T47D (cell line): ENCODE measurements around the gene IGBP1.
"Not testable (repeated sequence)": the region's sequence is repeated elsewhere in the genome, so short reads cannot be mapped to it uniquely, and the experiment has no call there.

Experiments used
- DNase-seq, 2 experiments: peaks; one replicate each; pipeline versions ENCODE4 v3.0.0 to v3.0.0-alpha.2; 2011 to 2012; ENCODE audit warnings: low read depth in 1 of 2, low spot score in 1 of 2
- JUND ChIP-seq: IDR thresholded peaks from 2 replicates; pipeline ENCODE4 v1.6.1; 2012; ENCODE audit warnings: low read depth
- in situ Hi-C: cut with HindIII; loops from 2 replicates; pipeline ENCODE4 v1.10.0; 2016; ENCODE audit warnings: low sequenced_read_pairs, low pct_unique_long_range_greater_than_20kb

IGBP1 gene

GRCh38 chrX:70172964-70173363, 39.7 kb downstream of the IGBP1 start:
- DNase-seq = no peak
- in situ Hi-C loops = no loop called here
- TF ChIP-seq JUND = no peak

DNA sequence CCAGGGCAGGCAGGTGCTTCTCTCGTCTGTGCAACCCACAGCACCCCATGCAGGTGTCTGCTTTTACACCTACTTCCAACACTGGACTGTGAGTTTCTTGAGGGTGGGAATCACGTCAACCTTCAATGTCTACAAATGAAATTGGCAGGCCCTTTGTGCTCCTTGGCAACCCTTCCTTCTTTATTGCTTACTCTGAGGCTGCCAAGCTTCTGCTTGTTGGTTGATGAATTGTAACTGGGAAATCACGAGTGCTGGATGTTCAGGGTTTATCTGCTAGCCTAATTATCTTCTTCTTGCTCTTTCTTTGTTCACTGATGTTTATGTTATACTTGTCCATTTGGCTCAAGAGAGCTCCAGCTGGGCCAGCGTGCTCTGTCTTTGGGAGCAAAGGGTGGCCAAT, 41.5 kb downstream of the IGBP1 start:
- TF ChIP-seq JUND = no peak
- in situ Hi-C loops = no loop called here
- DNase-seq = no peak

- TF ChIP-seq JUND = no peak
- in situ Hi-C loops = no loop called here
- DNase-seq = peak in 1 of 2 experiments; percentile 0
These were observed 42.1 kb downstream of the IGBP1 start for GRCh38 chrX:70175338-70175737.

DNA sequence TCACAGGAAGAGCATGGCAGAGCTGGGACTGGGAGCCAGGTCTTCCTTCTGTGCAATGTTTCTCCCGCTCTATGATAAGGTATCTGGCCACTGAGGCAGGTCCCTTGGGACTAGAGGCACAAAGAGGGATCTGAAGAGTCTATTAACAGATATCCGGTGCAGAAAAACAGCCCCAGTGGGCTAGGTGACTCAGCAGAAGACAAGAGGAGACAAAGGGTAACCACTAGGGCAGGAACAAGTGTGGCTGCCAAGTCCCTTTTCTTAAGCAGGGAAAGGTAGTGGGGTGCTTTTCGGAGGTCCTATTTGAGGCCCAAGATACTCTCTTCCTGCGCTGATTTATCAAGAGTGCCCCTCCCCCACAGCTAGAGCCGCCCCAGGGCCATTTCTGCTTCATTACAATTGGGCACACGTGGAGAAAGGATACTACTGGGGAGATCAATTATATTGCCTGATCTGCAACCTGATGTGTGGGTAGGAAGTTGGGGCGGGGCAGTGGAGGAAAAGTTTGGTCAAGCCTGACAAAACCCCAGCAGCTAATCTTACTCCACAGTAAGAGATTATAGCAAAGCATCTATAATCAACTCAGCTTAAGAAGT, 43.8 kb downstream of the IGBP1 start, which contains the start of gene DGAT2L6:
DGAT2L6 (plus strand) TSS at position 546 of the 596 bp plus-strand sequence. CDS start 100 bp downstream, outside the sequence.
- DNase-seq = no peak
- TF ChIP-seq JUND = no peak
- in situ Hi-C loops = no loop called here

- no peak for TF ChIP-seq JUND
- in situ Hi-C loops = no loop called here
- no peak for DNase-seq
These were observed 49.8 kb downstream of the IGBP1 start for GRCh38 chrX:70183091-70183490.

GRCh38 chrX:70190225-70190624, 57.0 kb downstream of the IGBP1 start:
- DNase-seq = no peak
- in situ Hi-C loops = no loop called here
- no peak for TF ChIP-seq JUND

- TF ChIP-seq JUND = no peak
- in situ Hi-C loops = no loop called here
- peak; percentile 10 to 62 for DNase-seq
These were observed 63.9 kb downstream of the IGBP1 start for GRCh38 chrX:70196961-70197720.

DNA sequence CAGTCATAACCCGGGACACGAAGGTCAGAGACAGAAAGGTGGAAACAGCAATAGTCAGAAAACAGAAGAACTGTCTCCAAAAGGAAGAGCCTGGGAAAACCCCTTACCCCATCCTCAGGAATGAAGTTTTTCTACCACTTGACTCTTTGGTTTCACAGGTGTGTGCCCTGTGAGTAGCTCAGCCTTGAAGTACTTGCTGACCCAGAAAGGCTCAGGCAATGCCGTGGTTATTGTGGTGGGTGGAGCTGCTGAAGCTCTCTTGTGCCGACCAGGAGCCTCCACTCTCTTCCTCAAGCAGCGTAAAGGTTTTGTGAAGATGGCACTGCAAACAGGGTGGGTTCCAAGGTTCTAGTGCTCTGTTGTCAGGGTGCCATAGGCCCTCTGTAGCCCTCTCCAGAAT, 68.5 kb downstream of the IGBP1 start:
- TF ChIP-seq JUND = no peak
- in situ Hi-C loops = no loop called here
- no peak for DNase-seq

- in situ Hi-C loops = no loop called here
These were observed 75.2 kb downstream of the IGBP1 start for GRCh38 chrX:70208479-70208878.

GRCh38 chrX:70209570-70209969, 76.3 kb downstream of the IGBP1 start:
- in situ Hi-C loops, DNase-seq: not testable (repeated sequence)

More at GRCh38 chrX:70208479-70208878, 75.2 kb downstream of the IGBP1 start:
- DNase-seq = no peak
- no peak for TF ChIP-seq JUND
